ENCODE results near the gene C1orf210.

Gene C1orf210

GRCh38 chr1:43288058-43288784, 2.8 kb upstream of the C1orf210 start:
- TF ChIP-seq TCF4 (CRISPR knock-in tag; IDR thresholded peaks at IDR 0.05; ENCODE audit: borderline replicate concordance): no peak
- TF ChIP-seq ZFP30 (CRISPR knock-in tag; IDR thresholded peaks at IDR 0.05): no peak
- TF ChIP-seq CREB5 (CRISPR knock-in tag; IDR thresholded peaks at IDR 0.05; ENCODE audit: low read depth): no peak
- no peak for TF ChIP-seq TOX (CRISPR knock-in tag; IDR thresholded peaks at IDR 0.05; ENCODE audit: borderline replicate concordance)
- TF ChIP-seq SNAI2 (CRISPR knock-in tag; IDR thresholded peaks at IDR 0.05): no peak
- TF ChIP-seq GLIS3 (CRISPR knock-in tag; IDR thresholded peaks at IDR 0.05): no peak
- no peak for TF ChIP-seq OSR1 (CRISPR knock-in tag; IDR thresholded peaks at IDR 0.05)
- TF ChIP-seq ZC3H10 (CRISPR knock-in tag; IDR thresholded peaks at IDR 0.05): no peak
- TF ChIP-seq RARB (CRISPR knock-in tag; IDR thresholded peaks at IDR 0.05): no peak
- TF ChIP-seq TSHZ2 (CRISPR knock-in tag; IDR thresholded peaks at IDR 0.05): no peak
- no peak for TF ChIP-seq ISL1 (CRISPR knock-in tag; IDR thresholded peaks at IDR 0.05)
- TF ChIP-seq ZNF8 (CRISPR knock-in tag; IDR thresholded peaks at IDR 0.05): no peak
- no peak for TF ChIP-seq ZNF70 (CRISPR knock-in tag; IDR thresholded peaks at IDR 0.05)
- TF ChIP-seq CSRNP3 (CRISPR knock-in tag; IDR thresholded peaks at IDR 0.05): no peak

GRCh38 chr1:43286533-43286932, 1.2 kb upstream of the C1orf210 start:
- ATAC-seq: no peak
- TF ChIP-seq TCF4 (CRISPR knock-in tag; IDR thresholded peaks at IDR 0.05; ENCODE audit: borderline replicate concordance) (no peak), GLIS3 (CRISPR knock-in tag; IDR thresholded peaks at IDR 0.05) (no peak), CSRNP3 (CRISPR knock-in tag; IDR thresholded peaks at IDR 0.05) (no peak), RARB (CRISPR knock-in tag; IDR thresholded peaks at IDR 0.05) (no peak), PPARA (CRISPR knock-in tag; IDR thresholded peaks at IDR 0.05; ENCODE audit: borderline replicate concordance) (no peak), POU6F1 (CRISPR knock-in tag; IDR thresholded peaks at IDR 0.05; ENCODE audit: borderline replicate concordance, low read depth) (no peak), CSDC2 (CRISPR knock-in tag; IDR thresholded peaks at IDR 0.05) (no peak), ZNF565 (CRISPR knock-in tag; conservative IDR thresholded peaks at IDR 0.05; ENCODE audit: low read depth) (no peak), OSR1 (CRISPR knock-in tag; IDR thresholded peaks at IDR 0.05) (no peak), CREB5 (CRISPR knock-in tag; IDR thresholded peaks at IDR 0.05; ENCODE audit: low read depth) (no peak), ESRRG (CRISPR knock-in tag; IDR thresholded peaks at IDR 0.05) (no peak)

More at GRCh38 chr1:43288058-43288784, 2.8 kb upstream of the C1orf210 start:
- no peak for ATAC-seq

GRCh38 chr1:43286115-43286514, 734 bp upstream of the C1orf210 start:
- no peak for ATAC-seq
- TF ChIP-seq ZFP30 (CRISPR knock-in tag; IDR thresholded peaks at IDR 0.05) (no peak), ZC3H10 (CRISPR knock-in tag; IDR thresholded peaks at IDR 0.05) (no peak), ISL1 (CRISPR knock-in tag; IDR thresholded peaks at IDR 0.05) (no peak), CREB5 (CRISPR knock-in tag; IDR thresholded peaks at IDR 0.05; ENCODE audit: low read depth) (no peak), BACH2 (CRISPR knock-in tag; IDR thresholded peaks at IDR 0.05; ENCODE audit: borderline replicate concordance) (no peak), ARNTL (CRISPR knock-in tag; IDR thresholded peaks at IDR 0.05; ENCODE audit: borderline replicate concordance, low read depth) (no peak), CSRNP3 (CRISPR knock-in tag; IDR thresholded peaks at IDR 0.05) (no peak)
